ENCODE data around the gene NDUFAF3.

Gene NDUFAF3

DNA sequence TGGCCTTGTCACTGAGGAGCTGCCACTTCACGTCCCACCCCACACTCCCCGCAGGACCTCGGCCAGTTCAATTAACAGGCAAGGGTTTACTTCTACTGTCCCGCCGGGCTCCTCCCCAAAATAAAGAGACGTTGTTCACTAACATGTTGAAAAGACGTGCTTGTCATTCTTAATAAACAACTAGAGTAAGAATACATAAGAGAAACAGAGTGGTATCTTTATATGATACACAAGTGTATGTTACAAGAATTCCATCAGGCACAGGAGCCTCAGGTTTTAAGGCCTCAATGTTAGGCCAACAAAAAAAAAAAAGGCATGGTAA lies 7.6 kb downstream of the NDUFAF3 start:
- TF ChIP-seq ZFP30 (CRISPR knock-in tag; IDR thresholded peaks at IDR 0.05) (no peak), ZNF8 (CRISPR knock-in tag; IDR thresholded peaks at IDR 0.05) (no peak), CSDC2 (CRISPR knock-in tag; IDR thresholded peaks at IDR 0.05) (no peak), GLIS3 (CRISPR knock-in tag; IDR thresholded peaks at IDR 0.05) (no peak), ESRRG (CRISPR knock-in tag; IDR thresholded peaks at IDR 0.05) (no peak), POU6F1 (CRISPR knock-in tag; IDR thresholded peaks at IDR 0.05; ENCODE audit: borderline replicate concordance, low read depth) (no peak), CREB5 (CRISPR knock-in tag; IDR thresholded peaks at IDR 0.05; ENCODE audit: low read depth) (no peak), PPARA (CRISPR knock-in tag; IDR thresholded peaks at IDR 0.05; ENCODE audit: borderline replicate concordance) (no peak), TOX (CRISPR knock-in tag; IDR thresholded peaks at IDR 0.05; ENCODE audit: borderline replicate concordance) (no peak), RARB (CRISPR knock-in tag; IDR thresholded peaks at IDR 0.05) (no peak), ISL1 (CRISPR knock-in tag; IDR thresholded peaks at IDR 0.05) (no peak)
- TF ChIP-seq, protein P1, sequence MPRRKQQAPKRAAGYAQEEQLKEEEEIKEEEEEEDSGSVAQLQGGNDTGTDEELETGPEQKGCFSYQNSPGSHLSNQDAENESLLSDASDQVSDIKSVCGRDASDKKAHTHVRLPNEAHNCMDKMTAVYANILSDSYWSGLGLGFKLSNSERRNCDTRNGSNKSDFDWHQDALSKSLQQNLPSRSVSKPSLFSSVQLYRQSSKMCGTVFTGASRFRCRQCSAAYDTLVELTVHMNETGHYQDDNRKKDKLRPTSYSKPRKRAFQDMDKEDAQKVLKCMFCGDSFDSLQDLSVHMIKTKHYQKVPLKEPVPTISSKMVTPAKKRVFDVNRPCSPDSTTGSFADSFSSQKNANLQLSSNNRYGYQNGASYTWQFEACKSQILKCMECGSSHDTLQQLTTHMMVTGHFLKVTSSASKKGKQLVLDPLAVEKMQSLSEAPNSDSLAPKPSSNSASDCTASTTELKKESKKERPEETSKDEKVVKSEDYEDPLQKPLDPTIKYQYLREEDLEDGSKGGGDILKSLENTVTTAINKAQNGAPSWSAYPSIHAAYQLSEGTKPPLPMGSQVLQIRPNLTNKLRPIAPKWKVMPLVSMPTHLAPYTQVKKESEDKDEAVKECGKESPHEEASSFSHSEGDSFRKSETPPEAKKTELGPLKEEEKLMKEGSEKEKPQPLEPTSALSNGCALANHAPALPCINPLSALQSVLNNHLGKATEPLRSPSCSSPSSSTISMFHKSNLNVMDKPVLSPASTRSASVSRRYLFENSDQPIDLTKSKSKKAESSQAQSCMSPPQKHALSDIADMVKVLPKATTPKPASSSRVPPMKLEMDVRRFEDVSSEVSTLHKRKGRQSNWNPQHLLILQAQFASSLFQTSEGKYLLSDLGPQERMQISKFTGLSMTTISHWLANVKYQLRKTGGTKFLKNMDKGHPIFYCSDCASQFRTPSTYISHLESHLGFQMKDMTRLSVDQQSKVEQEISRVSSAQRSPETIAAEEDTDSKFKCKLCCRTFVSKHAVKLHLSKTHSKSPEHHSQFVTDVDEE (CRISPR knock-in tag; IDR thresholded peaks at IDR 0.05) = no peak
- TF ChIP-seq, protein P2, sequence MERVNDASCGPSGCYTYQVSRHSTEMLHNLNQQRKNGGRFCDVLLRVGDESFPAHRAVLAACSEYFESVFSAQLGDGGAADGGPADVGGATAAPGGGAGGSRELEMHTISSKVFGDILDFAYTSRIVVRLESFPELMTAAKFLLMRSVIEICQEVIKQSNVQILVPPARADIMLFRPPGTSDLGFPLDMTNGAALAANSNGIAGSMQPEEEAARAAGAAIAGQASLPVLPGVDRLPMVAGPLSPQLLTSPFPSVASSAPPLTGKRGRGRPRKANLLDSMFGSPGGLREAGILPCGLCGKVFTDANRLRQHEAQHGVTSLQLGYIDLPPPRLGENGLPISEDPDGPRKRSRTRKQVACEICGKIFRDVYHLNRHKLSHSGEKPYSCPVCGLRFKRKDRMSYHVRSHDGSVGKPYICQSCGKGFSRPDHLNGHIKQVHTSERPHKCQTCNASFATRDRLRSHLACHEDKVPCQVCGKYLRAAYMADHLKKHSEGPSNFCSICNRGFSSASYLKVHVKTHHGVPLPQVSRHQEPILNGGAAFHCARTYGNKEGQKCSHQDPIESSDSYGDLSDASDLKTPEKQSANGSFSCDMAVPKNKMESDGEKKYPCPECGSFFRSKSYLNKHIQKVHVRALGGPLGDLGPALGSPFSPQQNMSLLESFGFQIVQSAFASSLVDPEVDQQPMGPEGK (CRISPR knock-in tag; IDR thresholded peaks at IDR 0.05; ENCODE audit: borderline replicate concordance) = no peak
- no peak; the same call in 2 of the 3 replicates for ATAC-seq

DNA sequence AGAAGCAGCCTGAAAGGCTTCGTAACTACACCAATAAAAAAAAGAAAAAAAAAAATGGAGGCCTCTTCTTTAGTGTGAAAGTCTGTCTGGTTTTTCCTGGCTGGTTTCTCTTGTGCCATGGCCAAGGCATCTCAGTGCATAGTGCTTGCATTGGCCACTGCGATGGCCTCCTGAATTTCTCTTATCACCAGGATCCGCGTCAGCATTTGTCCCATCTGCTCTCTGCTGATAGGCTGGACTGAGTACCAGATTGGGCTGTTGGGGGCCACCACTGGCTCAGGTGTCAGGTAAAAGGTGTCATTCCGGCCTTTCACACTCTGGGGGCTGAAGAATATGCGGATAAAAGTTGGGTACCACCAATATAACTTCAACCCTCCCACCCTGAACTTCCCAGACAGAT lies 8.4 kb downstream of the NDUFAF3 start:
- no peak for ATAC-seq
- TF ChIP-seq BACH2 (CRISPR knock-in tag; IDR thresholded peaks at IDR 0.05; ENCODE audit: borderline replicate concordance) = no peak
- TF ChIP-seq, protein P2 (CRISPR knock-in tag; IDR thresholded peaks at IDR 0.05; ENCODE audit: borderline replicate concordance) = no peak
- TF ChIP-seq ZNF565 (CRISPR knock-in tag; conservative IDR thresholded peaks at IDR 0.05; ENCODE audit: low read depth) = no peak
- TF ChIP-seq ISL1 (CRISPR knock-in tag; IDR thresholded peaks at IDR 0.05) = no peak
- TF ChIP-seq TCF4 (CRISPR knock-in tag; IDR thresholded peaks at IDR 0.05; ENCODE audit: borderline replicate concordance) = no peak
- TF ChIP-seq, protein P3, sequence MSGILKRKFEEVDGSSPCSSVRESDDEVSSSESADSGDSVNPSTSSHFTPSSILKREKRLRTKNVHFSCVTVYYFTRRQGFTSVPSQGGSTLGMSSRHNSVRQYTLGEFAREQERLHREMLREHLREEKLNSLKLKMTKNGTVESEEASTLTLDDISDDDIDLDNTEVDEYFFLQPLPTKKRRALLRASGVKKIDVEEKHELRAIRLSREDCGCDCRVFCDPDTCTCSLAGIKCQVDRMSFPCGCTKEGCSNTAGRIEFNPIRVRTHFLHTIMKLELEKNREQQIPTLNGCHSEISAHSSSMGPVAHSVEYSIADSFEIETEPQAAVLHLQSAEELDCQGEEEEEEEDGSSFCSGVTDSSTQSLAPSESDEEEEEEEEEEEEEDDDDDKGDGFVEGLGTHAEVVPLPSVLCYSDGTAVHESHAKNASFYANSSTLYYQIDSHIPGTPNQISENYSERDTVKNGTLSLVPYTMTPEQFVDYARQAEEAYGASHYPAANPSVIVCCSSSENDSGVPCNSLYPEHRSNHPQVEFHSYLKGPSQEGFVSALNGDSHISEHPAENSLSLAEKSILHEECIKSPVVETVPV (CRISPR knock-in tag; IDR thresholded peaks at IDR 0.05) = no peak
- no peak for TF ChIP-seq ZNF70 (CRISPR knock-in tag; IDR thresholded peaks at IDR 0.05)
- no peak for TF ChIP-seq OSR1 (CRISPR knock-in tag; IDR thresholded peaks at IDR 0.05)
- TF ChIP-seq, protein P1 (CRISPR knock-in tag; IDR thresholded peaks at IDR 0.05) = no peak
- TF ChIP-seq TOX (CRISPR knock-in tag; IDR thresholded peaks at IDR 0.05; ENCODE audit: borderline replicate concordance) = no peak
- no peak for TF ChIP-seq ARNTL (CRISPR knock-in tag; IDR thresholded peaks at IDR 0.05; ENCODE audit: borderline replicate concordance, low read depth)
- no peak for TF ChIP-seq ESRRG (CRISPR knock-in tag; IDR thresholded peaks at IDR 0.05)
